Hematopoietic multipotent progenitor cell treated with erythropoietin and hydrocortisone succinate and interleukin-3 and kit ligand, for 17 days (in vitro differentiated cells): ENCODE data around the gene SS18L1.

Experiments used
- DNase-seq: peaks from one replicate; pipeline ENCODE4 v3.0.0-alpha.2; 2015; ENCODE audit warnings: low spot score

SS18L1 gene

DNA sequence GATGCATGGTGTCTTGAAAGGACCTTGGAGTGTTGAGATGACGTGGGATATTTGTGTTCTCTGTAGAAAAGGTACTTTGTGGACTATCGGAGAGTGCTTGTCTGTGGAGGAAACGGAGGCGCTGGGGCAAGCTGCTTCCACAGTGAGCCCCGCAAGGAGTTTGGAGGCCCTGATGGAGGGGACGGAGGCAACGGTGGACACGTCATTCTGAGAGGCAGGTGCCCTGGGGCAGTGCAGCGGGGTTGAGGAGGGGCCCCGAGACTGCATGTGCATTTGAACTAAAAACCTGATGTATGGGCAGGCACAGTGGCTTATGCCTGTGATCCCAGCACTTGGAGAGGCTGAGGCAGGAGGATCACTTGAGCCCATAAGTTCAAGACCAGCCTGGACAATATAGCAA is 52.2 kb downstream of the SS18L1 start:
- DNase-seq, result no peak

DNA sequence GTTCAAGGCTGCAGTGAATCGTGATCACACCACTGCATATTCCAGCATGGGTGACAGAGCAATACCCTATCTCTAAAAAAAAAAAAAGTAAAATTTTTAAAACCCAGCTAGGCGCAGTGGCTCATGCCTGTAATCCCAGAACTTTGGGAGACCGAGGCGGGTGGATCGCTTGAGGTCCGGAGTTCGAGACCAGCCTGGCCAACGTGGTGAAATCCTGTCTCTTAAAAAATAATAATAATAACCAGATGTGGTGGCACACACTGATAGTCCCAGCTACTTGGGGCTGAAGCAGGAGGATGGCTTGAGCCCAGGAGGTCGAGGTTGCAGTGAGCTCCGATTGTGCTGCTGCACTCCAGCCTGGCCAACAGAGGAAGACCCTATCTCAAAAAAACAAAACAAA is 52.7 kb downstream of the SS18L1 start:
- DNase-seq, result no peak

- no peak for DNase-seq
Measured at GRCh38 chr20:62197311-62197710, 53.7 kb downstream of the SS18L1 start.

GRCh38 chr20:62197801-62198200 is 54.2 kb downstream of the SS18L1 start:
- no peak for DNase-seq

DNA sequence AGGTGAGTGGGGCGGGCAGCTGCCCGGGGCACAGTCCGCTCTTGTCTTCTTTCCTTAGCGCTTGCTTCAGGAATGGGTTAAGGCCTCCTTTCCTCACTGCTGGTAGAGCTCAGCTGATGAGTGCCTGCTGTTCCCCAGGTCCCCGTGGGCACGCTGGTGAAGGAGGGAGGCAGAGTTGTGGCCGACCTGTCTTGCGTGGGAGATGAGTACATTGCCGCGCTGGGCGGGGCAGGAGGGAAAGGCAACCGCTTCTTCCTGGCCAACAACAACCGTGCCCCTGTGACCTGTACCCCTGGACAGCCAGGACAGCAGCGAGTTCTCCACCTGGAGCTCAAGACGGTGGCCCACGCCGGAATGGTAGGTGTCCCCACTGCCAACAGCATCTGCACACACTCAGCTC is 54.9 kb downstream of the SS18L1 start:
- DNase-seq, result no peak

GRCh38 chr20:62198931-62199330 is 55.4 kb downstream of the SS18L1 start:
- no peak for DNase-seq

- no peak for DNase-seq
Measured at GRCh38 chr20:62200491-62201172, 57.1 kb downstream of the SS18L1 start.

DNA sequence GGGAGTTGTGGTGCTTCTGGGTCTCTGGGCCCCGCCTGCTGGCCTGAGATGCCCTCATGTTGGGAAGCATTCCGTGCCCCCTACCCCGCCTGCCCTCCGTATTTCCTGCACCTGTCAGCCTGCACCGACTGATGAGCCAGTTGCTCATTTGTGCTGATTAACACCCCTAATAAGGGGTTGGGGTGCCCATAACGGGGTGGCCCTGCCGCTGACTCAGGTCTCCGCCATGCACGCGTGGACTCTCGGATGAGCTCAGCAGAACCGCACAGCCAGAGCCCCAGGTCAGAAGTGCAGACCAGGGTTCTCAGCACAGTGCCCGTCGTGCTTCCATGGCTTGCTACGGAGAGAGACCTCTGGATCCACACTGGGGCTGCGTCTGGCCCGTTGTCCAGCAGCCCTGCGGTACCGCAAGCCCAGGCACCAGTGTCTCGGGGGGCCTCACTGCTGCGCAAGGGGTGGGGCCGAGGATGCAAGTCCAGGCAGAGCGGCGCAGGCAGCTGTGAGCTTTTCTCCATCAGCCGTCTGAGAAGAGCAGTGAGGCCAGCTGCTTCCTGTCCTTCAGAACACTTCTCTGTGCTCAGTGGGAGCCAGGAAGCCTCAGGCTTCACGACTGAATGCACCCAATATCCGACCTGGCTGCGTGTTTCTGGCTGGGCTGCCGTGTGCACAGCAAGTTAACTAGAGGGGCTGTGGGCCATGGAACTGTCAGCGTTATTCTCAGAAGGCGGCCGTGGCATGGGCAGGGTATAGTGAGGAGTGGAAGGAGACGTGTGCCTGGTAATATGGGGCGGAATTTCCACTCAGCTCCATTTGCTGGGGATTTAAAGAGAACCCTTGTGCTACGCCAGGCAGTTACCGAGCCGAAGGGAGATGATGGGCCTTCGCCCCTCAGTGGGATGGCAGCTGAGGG is 57.9 kb downstream of the SS18L1 start:
- DNase-seq, result no peak

GRCh38 chr20:62202083-62202395 is 58.5 kb downstream of the SS18L1 start:
- DNase-seq, result no peak

DNA sequence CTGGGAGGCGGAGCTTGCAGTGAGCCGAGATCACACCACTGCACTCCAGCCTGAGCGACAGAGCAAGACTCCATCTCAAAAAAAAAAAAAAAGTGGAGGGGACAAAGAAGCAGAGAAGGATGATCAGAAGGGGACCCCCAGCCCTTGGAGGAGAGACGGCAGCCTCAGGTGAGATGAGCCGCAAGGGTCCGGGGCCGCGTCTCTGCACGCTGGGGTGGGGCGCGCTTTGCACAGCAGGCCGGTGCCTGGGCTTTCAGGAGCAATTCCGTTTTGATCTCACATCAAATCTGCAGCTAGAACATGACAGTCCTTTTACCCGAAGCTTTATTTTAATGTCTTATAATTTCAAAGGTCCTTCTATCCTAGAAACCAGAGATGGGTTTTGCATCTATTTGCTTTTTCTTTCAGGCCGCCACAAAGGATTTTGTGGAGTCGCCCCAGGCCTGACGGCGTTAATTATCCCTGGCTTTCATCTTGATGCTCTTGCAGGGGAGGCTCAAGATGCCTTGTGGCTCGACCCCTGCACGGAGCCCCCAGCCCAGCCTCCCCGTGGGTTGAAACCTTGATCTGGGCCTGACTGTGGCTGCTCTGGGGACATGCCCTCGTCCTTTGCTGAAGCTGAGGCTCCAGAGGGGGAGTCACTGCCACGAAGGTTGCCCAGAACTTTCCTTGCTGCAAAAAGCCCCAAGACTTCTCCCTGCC is 59.3 kb downstream of the SS18L1 start:
- no peak for DNase-seq

DNA sequence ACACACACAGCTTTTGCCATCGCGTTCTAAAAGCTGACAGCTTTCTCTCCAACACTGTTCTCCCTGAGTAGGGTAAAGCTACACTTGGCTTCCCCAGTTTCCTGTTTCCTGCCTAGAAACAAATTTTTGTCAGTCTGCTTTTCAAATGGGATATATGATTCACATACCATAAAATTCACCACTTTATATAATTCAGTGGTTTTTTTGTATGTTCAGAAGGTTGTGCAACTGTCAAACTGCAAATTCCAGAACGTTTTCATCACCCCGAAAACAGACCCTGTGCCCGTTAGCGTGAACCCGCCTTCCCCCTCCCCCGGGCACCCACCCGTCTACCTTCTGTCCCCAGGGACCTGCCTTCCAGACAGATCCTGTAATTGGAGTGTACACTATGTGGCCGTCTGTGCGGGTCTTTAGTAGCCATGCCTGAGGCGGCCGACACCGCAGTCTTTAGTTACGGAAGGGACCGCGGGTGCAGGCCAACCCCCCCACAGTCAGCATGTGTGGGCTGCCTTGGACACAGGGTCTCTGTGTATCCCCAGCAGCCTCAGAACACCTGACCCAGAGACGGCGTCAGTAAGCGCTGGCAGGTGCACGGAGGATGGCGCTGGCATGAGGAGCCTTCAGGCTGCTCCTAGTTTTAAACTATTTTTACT is 59.9 kb downstream of the SS18L1 start:
- DNase-seq, result no peak

DNA sequence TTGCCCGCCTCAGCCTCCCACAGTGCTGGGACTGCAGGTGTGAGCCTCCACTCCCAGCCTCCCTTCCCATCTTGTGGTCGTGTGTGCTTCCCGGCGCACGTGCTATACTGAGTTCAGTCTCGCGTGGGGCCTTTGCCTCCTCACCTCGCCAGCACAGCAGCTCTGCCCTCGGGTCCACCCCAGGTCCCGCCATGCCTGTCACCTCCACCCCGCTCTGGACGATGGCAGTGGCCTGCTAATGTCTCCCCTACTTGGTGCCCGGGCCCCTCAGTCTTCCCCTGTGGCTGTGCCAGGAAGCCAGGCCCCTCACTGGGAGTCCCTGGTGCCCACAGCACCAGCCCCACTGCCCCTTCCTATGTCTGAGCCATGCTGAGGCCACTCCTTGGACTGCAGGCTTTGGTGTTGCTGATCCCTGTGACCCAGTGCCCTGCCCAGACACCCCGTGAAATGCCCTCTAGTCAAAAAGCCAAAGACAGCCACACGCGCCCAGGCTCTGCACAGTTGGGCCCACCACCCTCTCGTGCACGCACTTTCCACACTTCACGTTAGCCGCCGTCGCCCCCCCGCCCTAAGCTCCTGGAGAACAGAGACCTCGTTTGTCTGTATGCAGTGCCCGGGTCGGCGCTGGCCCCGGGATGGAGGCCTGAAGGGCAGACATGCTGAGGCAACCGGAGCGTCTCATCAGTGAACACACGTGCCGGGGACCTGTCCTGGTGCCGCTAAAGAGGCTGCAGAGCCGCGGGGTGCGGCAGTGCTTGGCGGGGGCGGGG is 62.2 kb downstream of the SS18L1 start:
- no peak for DNase-seq

DNA sequence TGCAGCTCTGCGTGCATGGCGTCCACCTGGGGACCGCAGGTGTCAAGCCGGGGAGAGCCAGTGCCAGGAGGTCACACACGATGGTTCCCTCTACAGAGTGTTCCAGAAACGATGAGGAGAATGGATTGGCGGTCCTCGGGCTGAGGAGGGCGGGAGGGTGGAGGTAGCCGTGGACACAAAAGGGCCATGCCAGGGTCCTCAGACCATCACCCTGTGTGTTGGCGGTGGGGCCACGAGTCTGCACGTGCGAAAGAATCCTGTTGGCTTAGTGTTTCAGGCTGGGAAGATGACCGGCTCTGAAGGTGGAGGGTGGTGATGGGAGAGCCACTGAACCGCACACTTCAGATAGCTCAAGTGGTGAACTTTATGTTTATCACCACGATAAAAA is 62.8 kb downstream of the SS18L1 start:
- DNase-seq, result no peak

GRCh38 chr20:62208061-62208794 is 64.7 kb downstream of the SS18L1 start:
- no peak for DNase-seq

GRCh38 chr20:62208795-62209755 is 65.5 kb downstream of the SS18L1 start:
- DNase-seq, result no peak

- no peak for DNase-seq
Measured at GRCh38 chr20:62209850-62210495, 66.4 kb downstream of the SS18L1 start.

GRCh38 chr20:62210496-62210855 is 66.9 kb downstream of the SS18L1 start:
- DNase-seq, result no peak

GRCh38 chr20:62211216-62211615 is 67.6 kb downstream of the SS18L1 start:
- no peak for DNase-seq

- DNase-seq, result no peak
Measured at GRCh38 chr20:62211769-62212288, 68.3 kb downstream of the SS18L1 start.
